ENCODE measurements around the gene AMPH.

GRCh38 chr7:38580485-38580884 lies 50.7 kb downstream of the AMPH start:
- no peak for TF ChIP-seq REST (IDR thresholded peaks at IDR 0.05; ENCODE audit: insufficient read depth in 1 of 2, low read depth in 2 of 2, low read length in 2 of 2)
- TF ChIP-seq POLR2AphosphoS5 (IDR thresholded peaks at IDR 0.05; ENCODE audit: low read depth, low read length) = no peak
- TF ChIP-seq SIN3A (IDR thresholded peaks at IDR 0.05; ENCODE audit: borderline replicate concordance, insufficient read depth, low read length) = no peak
- TF ChIP-seq FOXP2 (optimal IDR thresholded peaks at IDR 0.05; ENCODE audit: borderline replicate concordance, extremely low read depth, extremely low read length, insufficient read depth) = no peak

Data from PFSK-1 (cell line).